Measurements from ENCODE around the gene LRBA.

- TF ChIP-seq CTCF (IDR thresholded peaks at IDR 0.05; ENCODE audit: low read depth, low read length, poor library complexity, severe bottlenecking) (no peak), EZH2phosphoT487 (IDR thresholded peaks at IDR 0.05; ENCODE audit: borderline replicate concordance, low read length) (no peak)
Observed at GRCh38 chr4:150447356-150447755, 567.7 kb downstream of the LRBA start.
